Activated CD8-positive, alpha-beta T cell treated with anti-CD3 and anti-CD28 coated beads for 36 hours (primary cell): ENCODE results near the gene SPDYE2B. TPM values are rescaled to one million over a fixed set of nuclear protein-coding genes. Genes with fewer than 3 reads are reported as not detected.
"Not testable (repeated sequence)": the region's sequence is repeated elsewhere in the genome, so short reads cannot be mapped to it uniquely, and the experiment has no call there.

Experiments
- ATAC-seq: fragments of 200-7000 bp; cut with Tn5 transposase; one replicate; pipeline ENCODE4 v1.10.0; 2021; ENCODE audit warnings: mild to moderate bottlenecking, moderate library complexity
- CTCF ChIA-PET: fragments of 350-600 bp; sonication (Branson Sonifier 250); formaldehyde crosslinking; loops from one replicate; lab custom pipeline; 2021; ENCODE audit warnings: antibody characterized with exemption; lab: Charles Lee
- POLR2A ChIA-PET: fragments of 350-600 bp; sonication (Branson Sonifier 250); formaldehyde crosslinking; loops from one replicate; lab custom pipeline; 2021; ENCODE audit warnings: antibody characterized with exemption; lab: Charles Lee
- DNase-seq: peaks from one replicate; pipeline ENCODE4 v3.0.0-alpha.2; 2020
- H3K27ac Mint-ChIP-seq: one replicate; pipeline ENCODE4 v1.8.0; 2021; ENCODE audit warnings: mild to moderate bottlenecking, mixed read lengths
- H3K27me3 Mint-ChIP-seq: one replicate; pipeline ENCODE4 v1.8.0; 2021; ENCODE audit warnings: mixed read lengths
- H3K36me3 Mint-ChIP-seq: one replicate; pipeline ENCODE4 v1.8.0; 2021; ENCODE audit warnings: low read depth, mixed read lengths
- H3K4me1 Mint-ChIP-seq: one replicate; pipeline ENCODE4 v1.8.0; 2021; ENCODE audit warnings: low read depth, mixed read lengths
- H3K4me3 Mint-ChIP-seq: one replicate; pipeline ENCODE4 v1.8.0; 2021; ENCODE audit warnings: mild to moderate bottlenecking, moderate library complexity, mixed read lengths
- H3K9me3 Mint-ChIP-seq: one replicate; pipeline ENCODE4 v1.8.0; 2021; ENCODE audit warnings: mixed read lengths
- intact Hi-C: fragments of 100-400 bp; cut with micrococcal nuclease; formaldehyde crosslinking; loops from one replicate; pipeline ENCODE4 v1.10.0; 2022
- total RNA-seq, 2 experiments: library from RNA; stranded (reverse); gene quantifications; one replicate each; pipeline ENCODE4 v1.2.3, GENCODE V29; 2021

Gene SPDYE2B, protein sequence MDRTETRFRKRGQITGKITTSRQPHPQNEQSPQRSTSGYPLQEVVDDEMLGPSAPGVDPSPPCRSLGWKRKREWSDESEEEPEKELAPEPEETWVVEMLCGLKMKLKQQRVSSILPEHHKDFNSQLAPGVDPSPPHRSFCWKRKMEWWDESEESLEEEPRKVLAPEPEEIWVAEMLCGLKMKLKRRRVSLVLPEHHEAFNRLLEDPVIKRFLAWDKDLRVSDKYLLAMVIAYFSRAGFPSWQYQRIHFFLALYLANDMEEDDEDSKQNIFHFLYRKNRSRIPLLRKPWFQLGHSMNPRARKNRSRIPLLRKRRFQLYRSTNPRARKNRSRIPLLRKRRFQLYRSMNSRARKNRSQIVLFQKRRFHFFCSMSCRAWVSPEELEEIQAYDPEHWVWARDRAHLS
- not detected for total RNA-seq

- intact Hi-C loops, H3K27ac Mint-ChIP-seq, H3K27me3 Mint-ChIP-seq, POLR2A ChIA-PET, H3K9me3 Mint-ChIP-seq, CTCF ChIA-PET, DNase-seq, H3K4me1 Mint-ChIP-seq, H3K36me3 Mint-ChIP-seq, ATAC-seq, H3K4me3 Mint-ChIP-seq: not testable (repeated sequence)
Measured at GRCh38 chr7:102649924-102650323, at the start of gene SPDYE2B. Gene SPDYE2B (plus strand): TSS chr7:102650319. CDS start chr7:102652349, 2,030 bp downstream.

DNA sequence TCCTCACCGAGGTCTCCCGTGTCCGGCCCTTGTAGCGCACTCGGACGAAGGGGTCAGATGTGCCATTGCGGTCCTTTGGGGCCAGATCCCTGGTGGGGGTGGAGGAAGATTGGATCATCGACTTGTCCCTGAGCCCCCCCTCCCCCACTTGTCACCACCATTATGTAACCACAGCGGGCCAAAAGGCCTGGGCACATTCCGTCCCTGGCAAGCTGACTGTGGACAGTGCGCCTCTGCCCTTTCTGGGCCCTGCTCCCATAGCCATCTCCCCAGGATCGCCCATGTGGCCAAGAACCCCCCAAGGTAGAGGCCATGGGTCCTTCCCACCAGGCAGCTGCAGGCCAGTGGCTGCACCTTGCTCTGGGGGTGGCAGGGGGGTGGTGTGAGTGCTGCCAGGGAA is 47.8 kb upstream of the SPDYE2B start:
- H3K4me1 Mint-ChIP-seq, H3K27ac Mint-ChIP-seq, H3K27me3 Mint-ChIP-seq, intact Hi-C loops, H3K36me3 Mint-ChIP-seq, CTCF ChIA-PET, DNase-seq, H3K9me3 Mint-ChIP-seq, ATAC-seq, POLR2A ChIA-PET, H3K4me3 Mint-ChIP-seq: not testable (repeated sequence)

GRCh38 chr7:102604431-102605145 is 45.5 kb upstream of the SPDYE2B start:
- POLR2A ChIA-PET, H3K27ac Mint-ChIP-seq, CTCF ChIA-PET, H3K9me3 Mint-ChIP-seq, DNase-seq, H3K4me1 Mint-ChIP-seq, H3K4me3 Mint-ChIP-seq, ATAC-seq, H3K36me3 Mint-ChIP-seq, H3K27me3 Mint-ChIP-seq, intact Hi-C loops: not testable (repeated sequence)

DNA sequence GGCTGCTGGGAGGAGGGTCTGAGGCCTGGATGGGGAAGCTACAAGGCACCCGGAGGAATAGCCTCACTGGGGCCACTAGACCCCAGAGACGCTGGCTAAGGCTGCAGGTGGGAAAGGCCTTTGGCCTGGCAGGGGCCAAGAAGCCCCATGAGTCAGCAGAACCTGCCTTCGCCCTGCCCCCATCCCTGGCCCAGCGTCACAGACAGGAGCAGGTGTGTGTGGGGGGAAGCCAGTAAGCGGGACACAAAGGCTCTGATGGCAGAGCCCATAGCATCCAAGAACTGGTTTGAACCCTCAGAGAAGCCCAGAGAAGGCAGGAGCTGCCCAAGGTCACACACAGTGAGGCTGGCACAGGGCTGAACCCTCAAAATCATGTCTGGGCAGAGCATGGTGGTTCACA is 43.3 kb upstream of the SPDYE2B start:
- H3K9me3 Mint-ChIP-seq, H3K4me3 Mint-ChIP-seq, H3K36me3 Mint-ChIP-seq, DNase-seq, POLR2A ChIA-PET, H3K4me1 Mint-ChIP-seq, intact Hi-C loops, H3K27me3 Mint-ChIP-seq, H3K27ac Mint-ChIP-seq, CTCF ChIA-PET, ATAC-seq: not testable (repeated sequence)

DNA sequence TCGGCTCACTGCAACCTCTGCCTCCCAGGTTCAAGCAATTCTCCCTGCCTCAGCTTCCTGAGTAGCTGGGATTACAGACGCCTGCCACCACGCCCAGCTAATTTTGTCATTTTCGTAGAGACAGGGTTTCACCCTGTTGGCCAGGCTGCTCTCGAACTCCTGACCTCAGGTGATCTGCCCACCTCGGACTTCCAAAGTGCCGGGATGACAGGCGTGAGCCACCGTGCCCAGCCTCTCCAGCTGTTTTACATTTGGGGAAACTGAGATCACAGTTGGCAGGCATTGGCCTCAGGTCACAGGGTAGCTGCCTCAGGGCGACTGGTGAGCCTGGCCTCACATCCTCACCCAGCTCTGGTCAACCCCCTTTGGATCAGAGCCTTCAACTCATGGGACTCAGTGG is 40.4 kb upstream of the SPDYE2B start:
- H3K27me3 Mint-ChIP-seq, H3K27ac Mint-ChIP-seq, intact Hi-C loops, H3K4me1 Mint-ChIP-seq, ATAC-seq, H3K9me3 Mint-ChIP-seq, CTCF ChIA-PET, DNase-seq, POLR2A ChIA-PET, H3K4me3 Mint-ChIP-seq, H3K36me3 Mint-ChIP-seq: not testable (repeated sequence)

GRCh38 chr7:102610441-102610840 is 39.7 kb upstream of the SPDYE2B start:
- CTCF ChIA-PET, H3K4me1 Mint-ChIP-seq, H3K36me3 Mint-ChIP-seq, H3K27me3 Mint-ChIP-seq, DNase-seq, H3K27ac Mint-ChIP-seq, intact Hi-C loops, ATAC-seq, H3K4me3 Mint-ChIP-seq, H3K9me3 Mint-ChIP-seq, POLR2A ChIA-PET: not testable (repeated sequence)

DNA sequence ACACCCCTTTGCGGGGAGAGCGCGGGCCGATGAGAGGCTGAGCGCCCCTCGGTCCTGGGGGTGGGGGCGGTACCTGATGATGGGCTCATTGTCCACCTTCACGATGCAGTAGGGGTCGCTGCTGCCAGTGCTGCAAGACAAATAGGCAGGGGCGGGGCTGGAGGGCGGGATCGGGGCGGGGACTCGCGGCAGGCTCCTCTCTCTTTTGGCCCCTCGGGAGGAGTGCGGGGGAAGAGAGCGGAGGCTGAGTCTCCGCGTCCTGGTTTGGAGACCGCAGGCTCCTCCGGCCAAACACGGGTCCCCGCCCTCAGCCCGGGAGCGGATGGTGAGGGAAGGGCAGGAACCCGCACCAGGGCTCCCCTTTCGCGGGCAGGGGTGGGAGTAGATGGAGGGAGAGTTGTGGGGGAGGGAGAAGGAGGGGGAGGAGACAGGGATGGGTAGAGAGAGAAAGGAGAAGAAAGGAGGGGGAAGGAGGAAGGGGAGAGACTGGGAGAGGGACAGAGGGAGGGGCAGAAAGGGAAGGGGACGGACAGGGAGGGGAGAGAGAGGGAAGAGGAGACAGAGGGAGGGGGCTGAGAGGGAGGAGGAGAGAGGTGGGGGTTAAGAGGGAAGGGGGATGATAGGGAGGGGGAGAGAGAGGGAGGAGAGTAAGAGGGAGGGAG is 39.0 kb upstream of the SPDYE2B start:
- H3K27me3 Mint-ChIP-seq, H3K4me1 Mint-ChIP-seq, H3K9me3 Mint-ChIP-seq, CTCF ChIA-PET, intact Hi-C loops, DNase-seq, POLR2A ChIA-PET, H3K27ac Mint-ChIP-seq, H3K4me3 Mint-ChIP-seq, H3K36me3 Mint-ChIP-seq: not testable (repeated sequence)
- ATAC-seq = peak; percentile 72

- H3K27me3 Mint-ChIP-seq, intact Hi-C loops, POLR2A ChIA-PET, H3K9me3 Mint-ChIP-seq, ATAC-seq, H3K36me3 Mint-ChIP-seq, H3K4me1 Mint-ChIP-seq, H3K27ac Mint-ChIP-seq, H3K4me3 Mint-ChIP-seq, CTCF ChIA-PET: not testable (repeated sequence)
- peak; percentile 14 for DNase-seq
Measured at GRCh38 chr7:102611675-102612325, 38.3 kb upstream of the SPDYE2B start.

DNA sequence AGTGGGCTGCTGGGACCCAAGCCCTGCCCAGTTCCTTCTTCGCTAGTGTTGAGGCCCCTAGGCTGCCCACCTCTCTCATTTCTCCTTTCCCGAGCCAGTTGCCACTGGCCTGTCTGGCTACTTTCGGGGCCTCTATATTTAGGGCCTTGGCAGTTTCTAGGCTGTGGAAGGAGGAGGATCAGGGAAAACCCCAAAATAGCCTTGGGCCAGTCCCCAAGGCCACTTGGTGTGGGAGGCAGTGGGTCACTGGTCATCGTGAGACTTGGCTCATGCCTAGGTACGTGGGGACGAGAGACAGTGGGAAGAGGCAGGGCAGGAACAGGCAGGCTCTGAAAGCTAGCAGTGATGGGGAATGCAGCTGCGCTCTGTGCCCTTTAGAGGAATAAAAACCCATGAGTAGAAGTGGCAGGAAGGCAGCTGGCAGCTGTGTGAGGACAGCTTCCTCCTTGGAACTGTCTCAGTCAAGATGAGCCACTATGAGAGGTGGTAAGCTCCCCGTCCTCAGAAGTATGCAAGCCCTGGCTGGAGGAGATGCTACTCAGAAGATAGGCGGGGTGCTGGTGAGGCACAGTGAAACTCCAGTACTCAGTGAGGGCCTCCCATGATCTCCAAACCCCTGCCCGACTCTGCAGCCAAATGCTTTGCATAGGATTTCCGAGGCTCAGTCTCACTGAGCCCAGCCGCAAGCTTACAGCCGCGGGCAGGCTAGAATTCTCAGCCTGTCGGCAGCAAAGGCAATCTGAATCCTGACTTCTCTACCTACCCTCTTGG is 36.4 kb upstream of the SPDYE2B start:
- H3K4me3 Mint-ChIP-seq, CTCF ChIA-PET, H3K36me3 Mint-ChIP-seq, intact Hi-C loops, POLR2A ChIA-PET, H3K27me3 Mint-ChIP-seq, H3K9me3 Mint-ChIP-seq, H3K4me1 Mint-ChIP-seq, ATAC-seq, H3K27ac Mint-ChIP-seq: not testable (repeated sequence)
- DNase-seq = peak; percentile 29

DNA sequence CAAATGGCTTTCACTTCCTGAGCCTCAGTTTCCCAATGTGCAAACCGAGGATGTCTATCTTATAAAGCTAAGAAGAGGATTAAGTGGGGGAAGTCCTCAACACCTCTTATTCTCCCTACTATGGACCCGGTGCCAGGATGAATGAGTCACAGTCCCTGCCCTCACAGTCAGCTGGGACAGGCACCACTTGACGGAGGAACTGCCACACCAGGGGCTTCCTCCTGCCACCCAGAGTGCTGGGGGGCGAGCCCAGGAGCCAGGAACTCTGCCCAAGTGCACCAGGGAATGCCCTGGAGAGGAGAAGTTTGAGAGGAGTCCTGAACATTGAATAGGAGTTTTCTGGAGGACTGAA is 35.8 kb upstream of the SPDYE2B start:
- POLR2A ChIA-PET, H3K4me1 Mint-ChIP-seq, CTCF ChIA-PET, H3K4me3 Mint-ChIP-seq, H3K36me3 Mint-ChIP-seq, H3K9me3 Mint-ChIP-seq, H3K27ac Mint-ChIP-seq, DNase-seq, intact Hi-C loops, H3K27me3 Mint-ChIP-seq: not testable (repeated sequence)
- ATAC-seq = peak; percentile 10

- ATAC-seq, H3K27ac Mint-ChIP-seq, H3K4me1 Mint-ChIP-seq, DNase-seq, POLR2A ChIA-PET, H3K36me3 Mint-ChIP-seq, H3K9me3 Mint-ChIP-seq, H3K4me3 Mint-ChIP-seq, CTCF ChIA-PET, H3K27me3 Mint-ChIP-seq, intact Hi-C loops: not testable (repeated sequence)
Measured at GRCh38 chr7:102614873-102615272, 35.2 kb upstream of the SPDYE2B start.
